CD4-positive, alpha-beta T cell (primary cell): Measurements from ENCODE around the gene ZNF747. TPM values are rescaled to one million over a fixed set of nuclear protein-coding genes. Genes with fewer than 3 reads are reported as not detected.

Experiments
- ATAC-seq: fragments of 200-7000 bp; cut with Tn5 transposase; one replicate; pipeline ENCODE4 v1.10.0; 2022; ENCODE audit warnings: mild to moderate bottlenecking; ENCODE audit not compliant: poor library complexity
- CTCF ChIA-PET: fragments of 350-600 bp; sonication (Branson Sonifier 250); formaldehyde crosslinking; loops from one replicate; lab custom pipeline; 2021; ENCODE audit warnings: antibody characterized with exemption, inconsistent platforms; lab: Charles Lee
- POLR2A ChIA-PET: fragments of 350-600 bp; sonication (Branson Sonifier 250); formaldehyde crosslinking; loops from one replicate; lab custom pipeline; 2021; ENCODE audit warnings: antibody characterized with exemption, inconsistent platforms; lab: Charles Lee
- DNase-seq, 14 experiments: peaks; one replicate each; pipeline ENCODE4 v3.0.0-alpha.2; 2013 to 2020; ENCODE audit warnings: mixed read lengths in 2 of 14
- H3K27ac ChIP-seq, 2 donors: one replicate each; pipeline versions ENCODE4 v1.5.1 to v1.7.0; 2013; ENCODE audit warnings: low read length in 2 of 2, low read depth in 1 of 2, mild to moderate bottlenecking in 1 of 2
- H3K27me3 ChIP-seq, 2 experiments: 1 replicate in 1 of 2; 2 replicates in 1 of 2; pipeline versions ENCODE4 v1.6.1 to v1.7.0; 2013; ENCODE audit warnings: low read length in 2 of 2, control low read depth in 1 of 2, mild to moderate bottlenecking in 1 of 2, moderate library complexity in 1 of 2; ENCODE audit not compliant: insufficient read depth in 2 of 2, control insufficient read depth in 1 of 2
- H3K36me3 ChIP-seq: one replicate; pipeline ENCODE4 v1.6.1; 2013; ENCODE audit warnings: low read length, control low read depth; ENCODE audit not compliant: insufficient read depth
- H3K4me1 ChIP-seq: one replicate; pipeline ENCODE4 v1.6.1; 2013; ENCODE audit warnings: low read length, control low read depth; ENCODE audit not compliant: insufficient read depth
- H3K4me3 ChIP-seq: one replicate; pipeline ENCODE4 v1.5.1; 2013; ENCODE audit warnings: mild to moderate bottlenecking, low read length, moderate library complexity
- H3K9me3 ChIP-seq, 2 experiments: 1 replicate in 1 of 2; 2 replicates in 1 of 2; pipeline versions ENCODE4 v1.6.1 to v1.7.0; 2013; ENCODE audit warnings: low read length in 2 of 2, mild to moderate bottlenecking in 2 of 2, control low read depth in 1 of 2, moderate library complexity in 1 of 2; ENCODE audit not compliant: control insufficient read depth in 1 of 2, insufficient read depth in 1 of 2
- H3K27ac Mint-ChIP-seq: one replicate; pipeline ENCODE4 v1.8.0; 2020; ENCODE audit warnings: mixed read lengths
- H3K27me3 Mint-ChIP-seq: one replicate; pipeline ENCODE4 v1.8.0; 2021; ENCODE audit warnings: mixed read lengths
- H3K36me3 Mint-ChIP-seq: one replicate; pipeline ENCODE4 v1.8.0; 2021; ENCODE audit warnings: low read depth, mixed read lengths
- H3K4me1 Mint-ChIP-seq: one replicate; pipeline ENCODE4 v1.8.0; 2021; ENCODE audit warnings: low read depth, mixed read lengths
- H3K4me3 Mint-ChIP-seq: one replicate; pipeline ENCODE4 v1.8.0; 2020; ENCODE audit warnings: mild to moderate bottlenecking, mixed read lengths
- H3K9me3 Mint-ChIP-seq: one replicate; pipeline ENCODE4 v1.8.0; 2020; ENCODE audit warnings: mixed read lengths
- CTCF ChIP-seq: fragments of 200-600 bp; IDR thresholded peaks from one replicate; pipeline ENCODE4 v1.8.0; 2022; ENCODE audit warnings: antibody characterized with exemption, mild to moderate bottlenecking
- intact Hi-C, 2 experiments: fragments of 100-400 bp; cut with DNase I in 1 of 2; cut with micrococcal nuclease in 1 of 2; formaldehyde crosslinking; loops; one replicate each; pipeline versions ENCODE4 v1.15.1 to v1.9.0; 2023 to 2025; cut with DNase I, micrococcal nuclease
- total RNA-seq, 174 experiments: library from RNA in 2 of 174; stranded (reverse) in 2 of 174; gene quantifications; one replicate each; pipeline ENCODE4 v1.2.3 and lab custom pipeline; 2021 to 2026

ZNF747 gene
- total RNA-seq, 2 experiments from 2014 or later: 6.3 to 6.7 TPM

GRCh38 chr16:30535106-30535776 is 583 bp upstream of the ZNF747 start:
- H3K27me3 Mint-ChIP-seq: no peaks in the 10 kb centered on the region
- intact Hi-C loops: loop anchor here (1.0 to 5.0 kb wide), 10 partner anchors 16 to 105 kb away; partner anchors contain the start of genes DCTPP1 (in 1 of the 2), SEPHS2 (in 1 of the 2), ZNF689 (in 1 of the 2) and ZNF764 (in 1 of the 2)
- peaks cover 25% of the 10 kb centered on the region for H3K36me3 Mint-ChIP-seq
- H3K4me3 Mint-ChIP-seq: peak overlapping the region; percentile 94
- Histone ChIP-seq H3K27ac (peak overlapping the region; percentile 85 to 96), H3K36me3 (peaks cover 17% of the 10 kb centered on the region), H3K27me3 (no peaks in the 10 kb centered on the region), H3K4me1 (peaks cover 45% of the 10 kb centered on the region), H3K4me3 (peak overlapping the region; percentile 87), H3K9me3 (no peaks in the 10 kb centered on the region)
- no peak for TF ChIP-seq CTCF
- H3K4me1 Mint-ChIP-seq: peaks cover 37% of the 10 kb centered on the region
- no peaks in the 10 kb centered on the region for H3K9me3 Mint-ChIP-seq
- DNase-seq (peak in 4 of 14 experiments; percentile 25 to 71 (median 60)), ATAC-seq (peak; percentile 25)
- POLR2A ChIA-PET: interaction anchor here (0.7 to 3.6 kb wide), 37 partner anchors 8 to 443 kb away, joined by 3 to 116 read pairs (median 7); partner anchors contain the start of genes DCTPP1, FBRS, PRR14 and SEPHS2
- H3K27ac Mint-ChIP-seq: peak overlapping the region; percentile 99
- CTCF ChIA-PET: interaction anchor here (0.7 to 4.2 kb wide), 23 partner anchors 9 to 124 kb away, joined by 3 to 68 read pairs (median 5); partner anchors contain the start of genes DCTPP1, FBRS, SEPHS2 and ZNF688

- H3K9me3 Mint-ChIP-seq: no peaks in the 10 kb centered on the region
- peak overlapping the region; percentile 94 for H3K4me3 Mint-ChIP-seq
- DNase-seq (peak in 3 of 14 experiments; percentile 24 to 50 (median 35)), ATAC-seq (no peak)
- H3K4me1 ChIP-seq: peaks cover 57% of the 10 kb centered on the region
- H3K27ac ChIP-seq: peak overlapping the region; percentile 85 to 96
- H3K27ac Mint-ChIP-seq: peak overlapping the region; percentile 99
- H3K27me3 Mint-ChIP-seq: no peaks in the 10 kb centered on the region
- H3K9me3 ChIP-seq: no peaks in the 10 kb centered on the region
- peaks cover 44% of the 10 kb centered on the region for H3K4me1 Mint-ChIP-seq
- peak overlapping the region; percentile 87 for H3K4me3 ChIP-seq
- POLR2A ChIA-PET: interaction anchor here (1.0 to 3.6 kb wide), 18 partner anchors 10 to 442 kb away, joined by 3 to 116 read pairs (median 14); partner anchors contain the start of genes DCTPP1, FBRS, PRR14 and TBX6
- no peak for TF ChIP-seq CTCF
- intact Hi-C loops: loop anchor here (2.0 to 5.0 kb wide), 4 partner anchors 17 to 98 kb away; partner anchors contain the start of gene ZNF689 (in 1 of the 2)
- H3K36me3 ChIP-seq: peaks cover 17% of the 10 kb centered on the region
- peaks cover 28% of the 10 kb centered on the region for H3K36me3 Mint-ChIP-seq
- H3K27me3 ChIP-seq: no peaks in the 10 kb centered on the region
- CTCF ChIA-PET: interaction anchor here (2.5 to 4.2 kb wide), 5 partner anchors 18 to 104 kb away, joined by 15 to 68 read pairs (median 28); partner anchors contain the start of genes DCTPP1, ZNF688 and ZNF764
Observed at GRCh38 chr16:30533748-30534367, 800 bp downstream of the ZNF747 start.

GRCh38 chr16:30533146-30533522 is 1.5 kb downstream of the ZNF747 start:
- intact Hi-C loops: loop anchor here in 1 of 2 experiments (5.0 kb wide), 1 partner anchor 99 kb away; no protein-coding TSS in a partner anchor
- ChIA-PET CTCF (interaction anchor here (3.8 to 4.2 kb wide), 3 partner anchors 19 to 103 kb away, joined by 28 to 68 read pairs (median 40); partner anchors contain the start of genes DCTPP1 and ZNF764), POLR2A (interaction anchor here (3.2 to 3.6 kb wide), 4 partner anchors 25 to 115 kb away, joined by 19 to 116 read pairs (median 47); partner anchors contain the start of genes ZNF688 and ZNF764)
- ATAC-seq (no peak), DNase-seq (peak in 1 of 14 experiments; percentile 28)
- Histone ChIP-seq H3K36me3 (peaks cover 17% of the 10 kb centered on the region), H3K27me3 (no peaks in the 10 kb centered on the region), H3K9me3 (no peaks in the 10 kb centered on the region), H3K4me1 (peaks cover 62% of the 10 kb centered on the region), H3K4me3 (no peak overlapping the region), H3K27ac (no peak overlapping the region)
- no peaks in the 10 kb centered on the region for H3K27me3 Mint-ChIP-seq
- H3K36me3 Mint-ChIP-seq: peaks cover 28% of the 10 kb centered on the region
- H3K9me3 Mint-ChIP-seq: no peaks in the 10 kb centered on the region
- peak overlapping the region; percentile 85 for H3K4me3 Mint-ChIP-seq
- no peak for TF ChIP-seq CTCF
- peak overlapping the region; percentile 99 for H3K27ac Mint-ChIP-seq
- H3K4me1 Mint-ChIP-seq: peaks cover 48% of the 10 kb centered on the region
